Measurements from ENCODE around the gene ARPC1A. TPM values are rescaled to one million over a fixed set of nuclear protein-coding genes. Genes with fewer than 3 reads are reported as not detected.
A peak's percentile ranks its signal among the peaks of the same experiment; 100 is the strongest.

ARPC1A gene
- total RNA-seq, 3 donors from 2014 or later: 113 to 122 (median 117) TPM

GRCh38 chr7:99406557-99406956 is 80.9 kb downstream of the ARPC1A start:
- Histone ChIP-seq H3K27ac (no peak overlapping the region), H3K9me3 (no peaks in the 10 kb centered on the region), H3K27me3 (no peaks in the 10 kb centered on the region), H3K4me1 (peaks cover 3 to 16% of the 10 kb centered on the region in 2 donors), H3K36me3 (no peaks in the 10 kb centered on the region), H3K4me3 (no peak overlapping the region)
- no peak for TF ChIP-seq POLR2A (IDR thresholded peaks at IDR 0.05)
- no peak for TF ChIP-seq POLR2AphosphoS5 (IDR thresholded peaks at IDR 0.05)
- TF ChIP-seq CTCF (IDR thresholded peaks at IDR 0.05): no peak
- no peak for DNase-seq (ENCODE audit: low spot score in 2 of 2)
- intact Hi-C loops (cut with DNase I; ENCODE audit: low total_unique reads): no loop called here

DNA sequence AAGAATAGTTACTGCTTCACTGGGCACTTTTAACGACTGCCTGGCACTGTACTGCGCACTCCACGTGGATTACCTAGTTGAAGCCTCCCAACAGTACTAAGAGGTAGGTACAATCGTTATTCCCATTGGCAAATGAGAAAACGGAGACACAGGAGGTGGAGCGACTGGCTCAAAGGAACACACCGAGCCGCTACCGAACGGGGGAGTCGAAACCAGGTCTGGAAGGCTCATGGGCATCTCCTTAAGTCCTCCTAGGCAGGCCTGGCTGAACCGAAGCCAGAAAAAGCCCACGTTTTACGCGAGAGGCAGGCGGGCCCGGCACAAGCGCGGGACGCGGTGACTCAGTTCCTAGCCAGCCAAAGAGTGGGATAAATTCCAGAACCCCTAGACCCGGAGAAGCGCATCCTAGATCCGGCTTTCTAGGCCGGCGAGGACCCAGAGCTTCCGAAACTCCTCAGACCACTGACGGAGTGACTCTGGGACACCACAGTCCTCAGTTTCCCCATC is 82.2 kb downstream of the ARPC1A start:
- DNase-seq (ENCODE audit: low spot score in 2 of 2): peak in 1 of 2 donors; percentile 37

GRCh38 chr7:99408379-99409191 is 82.9 kb downstream of the ARPC1A start, which contains the start of the genes BUD31 and PDAP1:
BUD31 (plus strand) TSS chr7:99408969; CDS start chr7:99411093, 2,124 bp downstream.
PDAP1 (minus strand) TSS chr7:99408597; CDS start chr7:99408548, 49 bp downstream.
- peak; percentile 92 to 93 for DNase-seq (ENCODE audit: low spot score in 2 of 2)
- intact Hi-C loops (cut with DNase I; ENCODE audit: low total_unique reads): no loop called here
- peak within 1 kb of the TSS; percentile 96 to 97 for H3K27ac ChIP-seq
- H3K4me3 ChIP-seq: peak within 1 kb of the TSS; percentile 84 to 100 (median 98)
- H3K4me1 ChIP-seq: peaks cover 3 to 16% of the 10 kb centered on the region in 2 donors
- TF ChIP-seq CTCF (IDR thresholded peaks at IDR 0.05) (peak in 2 of 3 donors; percentile 34 to 55), POLR2AphosphoS5 (IDR thresholded peaks at IDR 0.05) (peak; percentile 97 to 99 (median 99)), POLR2A (IDR thresholded peaks at IDR 0.05) (no peak)
- H3K36me3 ChIP-seq: no peaks in the 10 kb centered on the region
- H3K9me3 ChIP-seq: no peaks in the 10 kb centered on the region
- H3K27me3 ChIP-seq: no peaks in the 10 kb centered on the region

More for the DNA sequence above, 82.2 kb downstream of the ARPC1A start:
- Histone ChIP-seq H3K36me3 (no peaks in the 10 kb centered on the region), H3K4me3 (peak overlapping the region; percentile 84 to 100 (median 98)), H3K27ac (peak overlapping the region; percentile 96 to 97), H3K27me3 (no peaks in the 10 kb centered on the region), H3K4me1 (peaks cover 3 to 16% of the 10 kb centered on the region in 2 donors), H3K9me3 (no peaks in the 10 kb centered on the region)
- no peak for TF ChIP-seq CTCF (IDR thresholded peaks at IDR 0.05)
- TF ChIP-seq POLR2AphosphoS5 (IDR thresholded peaks at IDR 0.05): peak in 1 of 3 donors; percentile 15
- TF ChIP-seq POLR2A (IDR thresholded peaks at IDR 0.05): no peak
- intact Hi-C loops (cut with DNase I; ENCODE audit: low total_unique reads): no loop called here

DNA sequence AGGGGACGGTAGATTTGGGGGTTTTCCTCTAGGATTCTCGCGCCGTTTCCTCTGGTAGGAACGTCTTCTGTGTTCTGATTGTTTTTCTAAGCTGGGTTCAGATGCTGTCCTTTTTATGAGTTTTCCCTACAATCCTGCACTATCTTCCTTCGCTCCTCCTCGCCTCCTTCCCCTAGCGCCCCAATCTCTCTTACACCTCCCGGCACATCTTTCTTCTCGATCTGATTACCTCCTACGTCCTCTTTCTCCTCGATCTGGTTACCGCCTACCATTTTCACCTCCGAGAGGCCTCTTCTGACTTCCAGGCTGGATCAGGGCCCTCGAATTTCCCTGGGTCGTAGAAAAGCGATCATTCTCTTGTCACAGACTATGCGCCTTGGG is 83.5 kb downstream of the ARPC1A start:
- DNase-seq (ENCODE audit: low spot score in 2 of 2): no peak
- Histone ChIP-seq H3K4me3 (peak overlapping the region; percentile 84 to 100 (median 98)), H3K27ac (peak overlapping the region; percentile 96 to 97), H3K27me3 (no peaks in the 10 kb centered on the region), H3K36me3 (no peaks in the 10 kb centered on the region), H3K9me3 (no peaks in the 10 kb centered on the region), H3K4me1 (peaks cover 3 to 16% of the 10 kb centered on the region in 2 donors)
- intact Hi-C loops (cut with DNase I; ENCODE audit: low total_unique reads): no loop called here
- TF ChIP-seq CTCF (IDR thresholded peaks at IDR 0.05) (no peak), POLR2A (IDR thresholded peaks at IDR 0.05) (no peak), POLR2AphosphoS5 (IDR thresholded peaks at IDR 0.05) (no peak)

DNA sequence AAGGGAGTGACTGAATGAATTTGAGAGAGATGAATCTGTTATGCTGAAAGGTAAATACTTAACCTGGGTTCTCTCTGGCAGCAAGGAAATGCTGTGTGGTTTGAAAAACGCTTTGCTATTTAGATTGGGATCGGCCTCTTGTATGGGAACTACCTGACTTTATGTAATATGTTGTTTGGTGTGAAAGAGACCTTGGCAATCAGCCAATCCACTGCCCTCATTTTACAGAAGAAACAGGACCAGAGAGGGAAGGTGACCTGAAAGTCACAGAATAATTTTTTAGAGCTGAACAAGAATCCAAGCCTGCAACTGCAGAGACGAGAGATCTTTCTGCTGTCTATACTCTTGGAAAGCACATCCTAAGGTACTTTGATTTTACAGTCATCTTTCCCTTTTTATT is 84.1 kb downstream of the ARPC1A start:
- H3K36me3 ChIP-seq: no peaks in the 10 kb centered on the region
- H3K4me3 ChIP-seq: peak overlapping the region; percentile 84 to 100 (median 98)
- no peaks in the 10 kb centered on the region for H3K27me3 ChIP-seq
- no peak for DNase-seq (ENCODE audit: low spot score in 2 of 2)
- TF ChIP-seq POLR2AphosphoS5 (IDR thresholded peaks at IDR 0.05) (no peak), CTCF (IDR thresholded peaks at IDR 0.05) (no peak), POLR2A (IDR thresholded peaks at IDR 0.05) (no peak)
- H3K27ac ChIP-seq: peak overlapping the region; percentile 96 to 97
- no peaks in the 10 kb centered on the region for H3K9me3 ChIP-seq
- peaks cover 3 to 16% of the 10 kb centered on the region in 2 donors for H3K4me1 ChIP-seq
- intact Hi-C loops (cut with DNase I; ENCODE audit: low total_unique reads): no loop called here
